Common myeloid progenitor, CD34-positive (primary cell): Measurements from ENCODE around the gene TSPAN2.

ENCODE experiments used
- CTCF ChIA-PET: fragments of 350-600 bp; sonication (Branson Sonifier 250); formaldehyde crosslinking; loops from one replicate; lab custom pipeline; 2021; ENCODE audit warnings: antibody characterized with exemption; lab: Charles Lee
- POLR2A ChIA-PET: fragments of 350-600 bp; sonication (Branson Sonifier 250); formaldehyde crosslinking; loops from one replicate; lab custom pipeline; 2021; ENCODE audit warnings: antibody characterized with exemption; lab: Charles Lee
- DNase-seq, 3 donors: peaks; one replicate each; pipeline versions ENCODE4 v3.0.0 to v3.0.0-alpha.2; 2013
- H3K27ac ChIP-seq, 2 experiments: 1 replicate in 1 of 2; 2 replicates in 1 of 2; pipeline ENCODE4 v1.7.0; 2013; ENCODE audit warnings: inconsistent platforms in 2 of 2, low read length in 2 of 2, mild to moderate bottlenecking in 2 of 2, low read depth in 1 of 2, moderate library complexity in 1 of 2; ENCODE audit not compliant: severe bottlenecking in 2 of 2, insufficient read depth in 1 of 2, poor library complexity in 1 of 2
- H3K27me3 ChIP-seq, 5 experiments: replicated peaks in 2 of 5; 1 replicate in 3 of 5; 2 replicates in 2 of 5; pipeline versions ENCODE4 v1.6.1 to v1.7.0; 2013; ENCODE audit warnings: low read length in 4 of 5, mild to moderate bottlenecking in 2 of 5, moderate library complexity in 2 of 5, inconsistent platforms in 1 of 5; ENCODE audit not compliant: insufficient read depth in 5 of 5, control insufficient read depth in 4 of 5
- H3K36me3 ChIP-seq, 4 experiments: 1 replicate in 2 of 4; 2 replicates in 2 of 4; pipeline versions ENCODE4 v1.6.1 to v1.7.0; 2013; ENCODE audit warnings: low read length in 3 of 4, control low read depth in 1 of 4, mild to moderate bottlenecking in 1 of 4; ENCODE audit not compliant: control insufficient read depth in 4 of 4, insufficient read depth in 4 of 4
- H3K4me1 ChIP-seq, 4 experiments: 1 replicate in 3 of 4; 2 replicates in 1 of 4; pipeline versions ENCODE4 v1.6.1 to v1.7.1; 2013; ENCODE audit warnings: low read length in 3 of 4, mild to moderate bottlenecking in 3 of 4, control low read depth in 1 of 4, inconsistent platforms in 1 of 4, moderate library complexity in 1 of 4; ENCODE audit not compliant: control insufficient read depth in 4 of 4, insufficient read depth in 4 of 4; ENCODE audit errors: control extremely low read depth in 1 of 4
- H3K4me3 ChIP-seq, 7 experiments: 1 replicate in 4 of 7; 2 replicates in 3 of 7; pipeline versions ENCODE4 v1.5.1 to v1.7.0; 2013; ENCODE audit warnings: mild to moderate bottlenecking in 7 of 7, low read length in 6 of 7, moderate library complexity in 6 of 7, inconsistent platforms in 2 of 7, low read depth in 2 of 7, control low read depth in 1 of 7; ENCODE audit not compliant: insufficient read depth in 4 of 7, control insufficient read depth in 1 of 7; ENCODE audit errors: extremely low read depth in 1 of 7
- H3K9me3 ChIP-seq, 5 experiments: 1 replicate in 4 of 5; 2 replicates in 1 of 5; pipeline versions ENCODE4 v1.6.1 to v1.7.1; 2013; ENCODE audit warnings: low read length in 4 of 5, mild to moderate bottlenecking in 2 of 5, inconsistent platforms in 1 of 5, low read depth in 1 of 5, moderate library complexity in 1 of 5; ENCODE audit not compliant: control insufficient read depth in 4 of 5, insufficient read depth in 2 of 5; ENCODE audit errors: control extremely low read depth in 1 of 5
- WGBS: methylation state at CpG from one replicate; pipeline ENCODE4 v1.1.5; 2013; ENCODE audit not compliant: insufficient coverage; 5-methylcytosine and 5-hydroxymethylcytosine counted together

The TSPAN2 gene

GRCh38 chr1:115126516-115126915 is 37.2 kb upstream of the TSPAN2 start:
- H3K27ac ChIP-seq: no peak overlapping the region
- H3K27me3 ChIP-seq: no peaks in the 10 kb centered on the region
- WGBS: 94% methylated on average over 2 of the region's 2 CpGs
- no peaks in the 10 kb centered on the region for H3K4me1 ChIP-seq
- ChIA-PET POLR2A (no interaction called here), CTCF (interaction anchor here (0.8 to 1.6 kb wide), 3 partner anchors 11 to 15 kb away, joined by 3 to 4 read pairs (median 3); no protein-coding TSS in a partner anchor)
- H3K4me3 ChIP-seq: no peak overlapping the region
- no peak for DNase-seq
- H3K36me3 ChIP-seq: no peaks in the 10 kb centered on the region
- H3K9me3 ChIP-seq: peaks cover 0 to 14% (median 4%) of the 10 kb centered on the region in 5 experiments

- Histone ChIP-seq H3K36me3 (no peaks in the 10 kb centered on the region), H3K27me3 (no peaks in the 10 kb centered on the region), H3K4me1 (no peaks in the 10 kb centered on the region), H3K27ac (no peak overlapping the region), H3K4me3 (no peak overlapping the region), H3K9me3 (peaks cover 0 to 21% (median 4%) of the 10 kb centered on the region in 5 experiments)
- no peak for DNase-seq
- ChIA-PET CTCF (interaction anchor here (1.3 to 3.3 kb wide), 3 partner anchors 12 to 70 kb away, joined by 5 to 16 read pairs (median 9); no protein-coding TSS in a partner anchor), POLR2A (no interaction called here)
- 93% methylated on average over 3 of the region's 3 CpGs for WGBS
Observed at GRCh38 chr1:115123116-115123515, 33.8 kb upstream of the TSPAN2 start.

GRCh38 chr1:115121793-115122192 is 32.5 kb upstream of the TSPAN2 start:
- no peaks in the 10 kb centered on the region for H3K36me3 ChIP-seq
- H3K27me3 ChIP-seq: no peaks in the 10 kb centered on the region
- peaks cover 0 to 21% (median 4%) of the 10 kb centered on the region in 5 experiments for H3K9me3 ChIP-seq
- DNase-seq: no peak
- no peak overlapping the region for H3K27ac ChIP-seq
- CTCF ChIA-PET: interaction anchor here (0.6 to 2.5 kb wide), 2 partner anchors 8 to 10 kb away, joined by 3 to 9 read pairs; no protein-coding TSS in a partner anchor
- no peak overlapping the region for H3K4me3 ChIP-seq
- no peaks in the 10 kb centered on the region for H3K4me1 ChIP-seq
- POLR2A ChIA-PET: no interaction called here

DNA sequence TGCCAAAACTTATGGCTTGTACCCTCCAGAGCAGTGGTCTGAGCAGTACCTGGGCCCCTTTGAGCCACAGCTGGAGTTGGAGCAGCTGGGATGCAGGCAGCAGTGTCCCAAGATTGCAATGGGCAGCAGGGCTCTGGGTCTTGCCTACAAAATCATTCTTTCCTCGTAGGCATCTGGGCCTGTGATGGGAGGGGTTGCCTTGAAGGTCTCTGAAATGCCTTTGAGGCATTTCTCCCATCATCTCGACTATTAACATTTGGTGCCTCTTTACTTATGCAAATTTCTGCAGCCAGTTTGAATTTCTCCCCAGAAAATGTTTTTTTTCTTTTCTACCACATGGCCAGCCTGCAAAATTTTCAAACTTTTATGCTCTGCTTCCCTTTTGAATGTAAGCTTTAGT is 31.0 kb upstream of the TSPAN2 start:
- DNase-seq: no peak
- Histone ChIP-seq H3K4me3 (no peak overlapping the region), H3K27ac (no peak overlapping the region), H3K9me3 (peaks cover 0 to 21% (median 4%) of the 10 kb centered on the region in 5 experiments), H3K27me3 (no peaks in the 10 kb centered on the region), H3K36me3 (no peaks in the 10 kb centered on the region), H3K4me1 (no peaks in the 10 kb centered on the region)
- POLR2A ChIA-PET: no interaction called here
- WGBS: 100% methylated on average over 1 of the region's 2 CpGs
- CTCF ChIA-PET: interaction anchor here (1.3 kb wide), 1 partner anchor 19 kb away, joined by 3 read pairs; no protein-coding TSS in a partner anchor

GRCh38 chr1:115118611-115119010 is 29.3 kb upstream of the TSPAN2 start:
- POLR2A ChIA-PET: no interaction called here
- H3K36me3 ChIP-seq: no peaks in the 10 kb centered on the region
- H3K27ac ChIP-seq: no peak overlapping the region
- WGBS: 100% methylated on average over 3 of the region's 4 CpGs
- no peaks in the 10 kb centered on the region for H3K27me3 ChIP-seq
- DNase-seq: no peak
- H3K4me1 ChIP-seq: peaks cover 0 to 6% (median 2%) of the 10 kb centered on the region in 4 experiments
- H3K9me3 ChIP-seq: peaks cover 0 to 19% (median 4%) of the 10 kb centered on the region in 5 experiments
- H3K4me3 ChIP-seq: no peak overlapping the region
- CTCF ChIA-PET: no interaction called here

DNA sequence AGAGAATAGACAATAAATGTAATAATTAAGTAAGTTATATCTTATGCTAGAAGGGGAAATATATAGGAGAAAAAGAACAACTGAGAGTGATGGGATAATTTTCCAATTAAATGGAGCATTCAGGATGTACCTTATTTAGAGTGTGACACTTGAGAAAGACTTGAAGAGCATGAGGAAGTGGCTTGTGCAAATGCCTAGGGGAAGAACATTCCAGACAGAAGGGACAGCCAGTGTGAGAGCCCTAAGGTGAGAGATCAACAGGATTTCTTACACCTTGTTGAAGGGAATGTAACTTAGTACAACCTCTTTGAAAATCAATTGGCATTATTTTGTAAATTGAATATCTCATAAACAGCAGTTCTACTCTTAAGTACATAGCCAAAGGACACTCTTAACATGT is 28.8 kb upstream of the TSPAN2 start:
- POLR2A ChIA-PET: no interaction called here
- CTCF ChIA-PET: no interaction called here

DNA sequence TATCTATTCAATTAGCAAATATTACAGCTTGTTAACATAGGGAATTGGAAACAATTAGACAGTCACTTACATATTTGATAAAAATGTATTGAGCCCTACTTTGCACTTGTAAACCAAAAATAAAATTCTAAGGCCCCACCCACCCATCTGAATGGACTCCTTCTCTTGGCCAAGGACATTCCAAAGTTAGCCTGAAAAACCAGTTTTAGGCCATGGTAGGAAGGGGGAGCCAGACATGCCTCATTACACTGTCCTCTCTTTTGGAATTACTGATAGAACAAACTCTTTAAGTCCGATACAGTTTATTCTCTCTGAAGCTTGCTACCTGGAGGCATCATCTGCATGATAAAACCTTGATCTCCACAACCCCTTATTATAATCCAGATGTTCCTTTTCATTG is 28.0 kb upstream of the TSPAN2 start:
- WGBS: 89% methylated on average over 1 of the region's 1 CpG
- Histone ChIP-seq H3K4me3 (no peak overlapping the region), H3K36me3 (no peaks in the 10 kb centered on the region), H3K9me3 (peaks cover 0 to 15% (median 3%) of the 10 kb centered on the region in 5 experiments), H3K4me1 (peaks cover 0 to 9% (median 2%) of the 10 kb centered on the region in 4 experiments), H3K27me3 (no peaks in the 10 kb centered on the region), H3K27ac (no peak overlapping the region)
- no peak for DNase-seq
- ChIA-PET CTCF (no interaction called here), POLR2A (no interaction called here)

More for the DNA sequence above, 28.8 kb upstream of the TSPAN2 start:
- H3K36me3 ChIP-seq: no peaks in the 10 kb centered on the region
- H3K4me3 ChIP-seq: no peak overlapping the region
- no peaks in the 10 kb centered on the region for H3K27me3 ChIP-seq
- peaks cover 0 to 6% (median 2%) of the 10 kb centered on the region in 4 experiments for H3K4me1 ChIP-seq
- no peak for DNase-seq
- H3K27ac ChIP-seq: no peak overlapping the region
- peaks cover 0 to 15% (median 4%) of the 10 kb centered on the region in 5 experiments for H3K9me3 ChIP-seq
